HFFc6 (cell line): ENCODE data around the gene CD6. TPM values are rescaled to one million over a fixed set of nuclear protein-coding genes. Genes with fewer than 3 reads are reported as not detected.

Experiments
- DNase-seq: peaks from one replicate; pipeline ENCODE4 v3.0.0-alpha.2; 2018
- H3K27ac Mint-ChIP-seq: 2 replicates; pipeline ENCODE4 v1.8.0; 2020; ENCODE audit warnings: mild to moderate bottlenecking, mixed read lengths
- H3K27me3 Mint-ChIP-seq: 2 replicates; pipeline ENCODE4 v1.8.0; 2021; ENCODE audit warnings: mild to moderate bottlenecking, moderate library complexity, mixed read lengths; ENCODE audit not compliant: insufficient read depth
- H3K36me3 Mint-ChIP-seq: 2 replicates; pipeline ENCODE4 v1.8.0; 2021; ENCODE audit warnings: low read depth, mixed read lengths
- H3K4me1 Mint-ChIP-seq: 2 replicates; pipeline ENCODE4 v1.8.0; 2020; ENCODE audit warnings: low read depth, mixed read lengths
- H3K4me3 Mint-ChIP-seq: 2 replicates; pipeline ENCODE4 v1.8.0; 2020; ENCODE audit warnings: mild to moderate bottlenecking, moderate library complexity, mixed read lengths
- H3K9me3 Mint-ChIP-seq: 2 replicates; pipeline ENCODE4 v1.8.0; 2020; ENCODE audit warnings: mild to moderate bottlenecking, mixed read lengths
- CTCF ChIP-seq: fragments of 200-600 bp; sonication (generic); IDR thresholded peaks from 2 replicates; pipeline ENCODE4 v1.5.0; 2021; ENCODE audit warnings: antibody characterized with exemption, mild to moderate bottlenecking
- total RNA-seq, 6 experiments: library from RNA; stranded (reverse); fragmentation: NEBNext Ultra II Directional; extraction: Animal tissue kit (Norgen Biotek cat#: 25700); gene quantifications; 2 replicates in 1 of 6; 3 replicates in 5 of 6; pipeline ENCODE4 v1.2.3, GENCODE V29; 2021

CD6 gene
- total RNA-seq, 6 experiments from 2014 or later: not detected

GRCh38 chr11:61010466-61011228, 39.2 kb downstream of the CD6 start:
- Mint-ChIP-seq H3K27me3 (peaks cover 56% of the 10 kb centered on the region), H3K36me3 (no peaks in the 10 kb centered on the region), H3K4me3 (no peak overlapping the region), H3K9me3 (no peaks in the 10 kb centered on the region), H3K27ac (no peak overlapping the region), H3K4me1 (no peaks in the 10 kb centered on the region)
- TF ChIP-seq CTCF: no peak
- DNase-seq: no peak

- H3K9me3 Mint-ChIP-seq: no peaks in the 10 kb centered on the region
- no peaks in the 10 kb centered on the region for H3K36me3 Mint-ChIP-seq
- H3K27me3 Mint-ChIP-seq: peaks cover 62% of the 10 kb centered on the region
- no peak for DNase-seq
- no peak for TF ChIP-seq CTCF
- no peak overlapping the region for H3K4me3 Mint-ChIP-seq
- no peaks in the 10 kb centered on the region for H3K4me1 Mint-ChIP-seq
- no peak overlapping the region for H3K27ac Mint-ChIP-seq
Measured at GRCh38 chr11:61011229-61011870, 39.9 kb downstream of the CD6 start.

DNA sequence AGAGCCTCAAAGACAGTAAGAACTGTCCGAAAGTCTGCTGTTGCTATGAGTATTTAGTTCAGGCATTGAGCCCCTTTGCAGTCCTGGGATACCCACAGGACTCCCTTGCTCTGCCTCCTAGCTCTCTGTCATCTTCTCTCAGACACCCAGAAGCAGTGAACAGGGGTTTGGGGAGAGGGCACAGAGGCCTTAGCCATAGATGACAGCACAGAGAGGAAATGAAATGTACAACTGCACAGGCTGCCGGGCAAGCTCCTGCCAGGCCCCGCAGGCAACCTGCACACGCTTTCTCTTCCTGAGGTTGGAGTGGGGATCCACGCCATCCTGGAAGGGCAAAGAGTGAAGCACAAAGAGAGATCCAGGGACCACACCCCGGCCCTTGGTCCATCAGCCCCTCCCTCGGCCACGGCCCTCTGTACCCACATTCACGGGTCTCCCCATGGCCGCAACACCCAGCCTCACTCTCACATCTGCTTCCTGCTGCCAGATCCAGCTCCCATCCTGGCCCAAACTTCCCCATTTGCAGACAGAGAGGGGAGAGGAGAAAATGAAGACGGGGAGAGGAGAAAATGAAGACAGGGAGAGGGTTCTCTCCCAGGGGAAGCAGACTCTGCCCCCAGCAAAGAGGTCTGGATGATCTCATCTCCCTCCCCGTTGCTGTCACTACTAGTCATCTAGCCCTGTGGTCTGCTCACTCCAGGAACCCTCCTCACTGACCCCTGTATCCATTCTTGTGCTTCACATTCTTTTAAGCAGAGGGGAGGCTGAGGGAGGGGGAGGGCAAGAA, 40.7 kb downstream of the CD6 start:
- TF ChIP-seq CTCF: no peak
- H3K4me3 Mint-ChIP-seq: no peak overlapping the region
- H3K27ac Mint-ChIP-seq: no peak overlapping the region
- no peaks in the 10 kb centered on the region for H3K4me1 Mint-ChIP-seq
- H3K27me3 Mint-ChIP-seq: peaks cover 64% of the 10 kb centered on the region
- H3K9me3 Mint-ChIP-seq: no peaks in the 10 kb centered on the region
- DNase-seq: no peak
- no peaks in the 10 kb centered on the region for H3K36me3 Mint-ChIP-seq

DNA sequence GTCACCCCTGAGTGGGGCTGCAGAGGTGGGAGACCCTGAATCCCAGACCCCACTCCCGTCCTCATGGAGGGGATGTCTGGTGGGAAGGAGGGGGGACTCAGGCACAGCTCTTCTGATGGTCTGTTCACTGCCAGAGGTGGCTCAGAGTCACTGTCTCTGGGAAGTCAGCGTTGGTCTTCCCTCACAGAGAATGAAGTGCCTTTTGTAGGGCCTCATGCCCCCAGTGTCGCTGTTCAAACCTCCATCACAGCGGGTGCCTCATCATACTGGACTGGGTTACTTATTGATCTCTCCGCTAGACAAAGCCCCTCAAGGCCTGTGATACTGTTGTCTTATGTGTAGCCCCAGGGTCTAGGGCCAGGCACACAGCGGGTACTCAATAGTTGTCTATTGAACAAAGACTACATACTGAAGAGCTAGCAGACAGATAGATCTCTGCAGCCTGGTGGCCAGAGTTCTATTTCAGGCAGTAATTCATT, 41.3 kb downstream of the CD6 start:
- Mint-ChIP-seq H3K36me3 (no peaks in the 10 kb centered on the region), H3K27ac (no peak overlapping the region), H3K4me3 (no peak overlapping the region), H3K27me3 (peaks cover 68% of the 10 kb centered on the region), H3K9me3 (no peaks in the 10 kb centered on the region), H3K4me1 (no peaks in the 10 kb centered on the region)
- no peak for DNase-seq
- TF ChIP-seq CTCF: no peak

GRCh38 chr11:61018059-61018458, 46.6 kb downstream of the CD6 start:
- Mint-ChIP-seq H3K4me3 (no peak overlapping the region), H3K27me3 (peaks cover 62% of the 10 kb centered on the region), H3K9me3 (no peaks in the 10 kb centered on the region), H3K27ac (no peak overlapping the region), H3K36me3 (no peaks in the 10 kb centered on the region), H3K4me1 (no peaks in the 10 kb centered on the region)
- TF ChIP-seq CTCF: no peak
- DNase-seq: no peak
